Upper lobe of left lung (tissue), 4 donors: ENCODE data around the gene SH3BP5.

Experiments used
- POLR2AphosphoS5 ChIP-seq, 2 donors: sonication (generic); formaldehyde crosslinking; IDR thresholded peaks; one replicate each; pipeline ENCODE4 v1.5.1; 2017; ENCODE audit warnings: antibody characterized with exemption in 2 of 2
- TF ChIP-seq, protein P1 (sequence below), 6 experiments: fragments of 450-650 bp in 4 of 6; fragments of 200-600 bp in 2 of 6; sonication (generic) in 2 of 6; IDR thresholded peaks; one replicate each; pipeline ENCODE4 v1.5.1; 2016 to 2019; ENCODE audit warnings: antibody characterized with exemption in 6 of 6

DNA sequence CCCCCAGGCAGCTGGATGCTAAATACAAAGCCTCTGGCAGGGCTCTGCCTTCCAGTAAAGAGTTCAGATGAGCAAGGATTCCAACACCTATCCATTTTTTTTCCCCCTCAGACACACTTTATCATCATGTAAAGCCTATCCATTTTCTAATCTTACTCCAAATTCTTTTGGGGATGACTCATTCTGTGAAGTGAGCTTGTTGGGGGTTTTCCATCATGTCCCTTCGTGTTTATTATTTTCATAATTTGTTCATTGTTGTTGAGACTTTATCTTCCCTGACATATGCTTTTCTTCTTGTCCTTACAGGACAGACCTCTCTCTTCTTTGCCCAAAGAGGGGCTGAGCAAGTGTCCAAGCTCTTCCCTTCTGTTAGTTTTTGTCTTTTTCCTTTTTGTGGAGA lies 34.7 kb upstream of the SH3BP5 start:
- TF ChIP-seq, protein P1, sequence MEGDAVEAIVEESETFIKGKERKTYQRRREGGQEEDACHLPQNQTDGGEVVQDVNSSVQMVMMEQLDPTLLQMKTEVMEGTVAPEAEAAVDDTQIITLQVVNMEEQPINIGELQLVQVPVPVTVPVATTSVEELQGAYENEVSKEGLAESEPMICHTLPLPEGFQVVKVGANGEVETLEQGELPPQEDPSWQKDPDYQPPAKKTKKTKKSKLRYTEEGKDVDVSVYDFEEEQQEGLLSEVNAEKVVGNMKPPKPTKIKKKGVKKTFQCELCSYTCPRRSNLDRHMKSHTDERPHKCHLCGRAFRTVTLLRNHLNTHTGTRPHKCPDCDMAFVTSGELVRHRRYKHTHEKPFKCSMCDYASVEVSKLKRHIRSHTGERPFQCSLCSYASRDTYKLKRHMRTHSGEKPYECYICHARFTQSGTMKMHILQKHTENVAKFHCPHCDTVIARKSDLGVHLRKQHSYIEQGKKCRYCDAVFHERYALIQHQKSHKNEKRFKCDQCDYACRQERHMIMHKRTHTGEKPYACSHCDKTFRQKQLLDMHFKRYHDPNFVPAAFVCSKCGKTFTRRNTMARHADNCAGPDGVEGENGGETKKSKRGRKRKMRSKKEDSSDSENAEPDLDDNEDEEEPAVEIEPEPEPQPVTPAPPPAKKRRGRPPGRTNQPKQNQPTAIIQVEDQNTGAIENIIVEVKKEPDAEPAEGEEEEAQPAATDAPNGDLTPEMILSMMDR (IDR thresholded peaks at IDR 0.05): no peak
- no peak for TF ChIP-seq POLR2AphosphoS5 (IDR thresholded peaks at IDR 0.05)
